Thymus (tissue), 11 donors: ENCODE measurements around the gene DLEC1. TPM values are rescaled to one million over a fixed set of nuclear protein-coding genes. Genes with fewer than 3 reads are reported as not detected.
"Not testable (repeated sequence)": the region's sequence is repeated elsewhere in the genome, so short reads cannot be mapped to it uniquely, and the experiment has no call there.

ENCODE experiments used
- DNase-seq, 9 donors: peaks; one replicate each; pipeline ENCODE4 v3.0.0-alpha.2; 2013; ENCODE audit warnings: low spot score in 9 of 9, low read depth in 6 of 9, missing footprints in 1 of 9
- H3K27ac ChIP-seq, 2 donors: one replicate each; pipeline ENCODE4 v1.5.1; 2013; ENCODE audit warnings: control low read depth in 1 of 2, low read depth in 1 of 2, low read length in 1 of 2, mild to moderate bottlenecking in 1 of 2, moderate library complexity in 1 of 2
- H3K27me3 ChIP-seq, 2 donors: one replicate each; pipeline ENCODE4 v1.5.1; 2013; ENCODE audit warnings: low read length in 1 of 2; ENCODE audit not compliant: control insufficient read depth in 2 of 2, insufficient read depth in 1 of 2
- H3K36me3 ChIP-seq, 2 donors: one replicate each; pipeline ENCODE4 v1.5.1; 2013; ENCODE audit warnings: low read length in 1 of 2, mild to moderate bottlenecking in 1 of 2, moderate library complexity in 1 of 2; ENCODE audit not compliant: control insufficient read depth in 2 of 2, insufficient read depth in 2 of 2
- H3K4me1 ChIP-seq, 2 donors: one replicate each; pipeline ENCODE4 v1.5.1; 2013; ENCODE audit warnings: low read length in 2 of 2; ENCODE audit not compliant: control insufficient read depth in 2 of 2, insufficient read depth in 2 of 2
- H3K4me3 ChIP-seq, 2 donors: one replicate each; pipeline ENCODE4 v1.5.1; 2013; ENCODE audit warnings: low read length in 2 of 2, control low read depth in 1 of 2, mild to moderate bottlenecking in 1 of 2
- H3K9me3 ChIP-seq, 2 donors: one replicate each; pipeline ENCODE4 v1.5.1; 2013; ENCODE audit warnings: low read length in 1 of 2, mild to moderate bottlenecking in 1 of 2; ENCODE audit not compliant: control insufficient read depth in 2 of 2, insufficient read depth in 1 of 2
- WGBS: extraction: QIAGEN DNeasy Blood & Tissue Kit; methylation state at CpG from one replicate; pipeline ENCODE4 v1.1.7; 2013; 5-methylcytosine and 5-hydroxymethylcytosine counted together
- polyA plus RNA-seq: library from polyadenylated mRNA; stranded (reverse); fragments of 200-250 nt; gene quantifications from one replicate; pipeline ENCODE4 v1.2.3, GENCODE V29; 2013
- total RNA-seq: library from RNA; stranded (reverse); fragments of 120-200 nt; gene quantifications from one replicate; pipeline ENCODE4 v1.2.4, GENCODE V29; 2013
- donor health status: healthy.

The DLEC1 gene
- total and polyA plus RNA-seq, 2 donors, result 0.09 to 0.52 TPM

DNA sequence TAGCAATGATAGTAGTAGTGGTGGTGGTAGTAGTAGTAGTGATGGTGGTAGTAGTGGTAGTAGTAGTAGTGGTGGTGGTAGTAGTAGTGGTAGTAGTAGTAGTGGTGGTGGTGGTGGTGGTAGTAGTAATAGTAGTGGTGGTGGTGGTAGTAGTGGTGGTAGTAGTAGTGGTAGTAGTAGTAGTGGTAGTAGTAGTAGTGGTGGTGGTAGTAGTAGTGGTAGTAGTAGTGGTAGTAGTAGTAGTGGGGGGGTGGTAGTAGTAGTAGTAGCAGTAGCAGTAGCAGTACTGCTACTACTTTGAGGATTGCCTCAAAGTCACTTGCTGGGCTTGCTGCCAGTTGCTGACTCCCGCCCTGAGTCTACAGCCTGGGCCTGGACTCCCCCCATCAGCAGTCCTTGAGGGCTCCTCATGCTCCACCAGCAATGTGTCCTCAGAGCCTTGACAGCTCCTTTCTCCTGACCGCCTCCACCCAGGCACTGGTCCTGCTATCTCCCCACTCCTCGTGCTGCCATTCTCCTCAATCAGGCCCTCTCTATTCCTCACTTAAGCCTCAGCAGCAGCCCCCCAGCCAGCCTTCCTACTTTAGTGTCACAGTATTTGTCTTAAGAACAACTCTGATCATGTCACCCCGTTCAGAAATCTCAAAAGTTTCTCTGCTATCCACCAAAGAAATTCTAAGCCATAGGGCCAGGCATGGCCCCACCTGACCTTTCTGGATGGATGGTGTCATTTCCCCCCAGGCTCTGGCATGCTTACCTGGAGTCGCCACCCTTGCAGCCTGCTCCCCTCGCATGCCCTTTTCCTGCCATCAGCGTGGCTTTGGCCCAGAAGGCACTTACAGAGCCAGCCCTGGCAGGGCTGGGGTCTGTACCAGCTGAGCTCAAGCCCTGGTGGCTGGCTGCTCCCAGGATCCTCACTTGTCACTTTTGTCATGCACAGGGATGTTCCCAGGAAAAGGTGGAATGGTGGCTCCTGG lies 45.6 kb downstream of the DLEC1 start:
- no peak overlapping the region for H3K4me3 ChIP-seq
- peaks cover 0 to 4% of the 10 kb centered on the region in 2 donors for H3K4me1 ChIP-seq
- H3K36me3 ChIP-seq, result no peaks in the 10 kb centered on the region
- peak in 1 of 9 donors; percentile 16 for DNase-seq
- no peaks in the 10 kb centered on the region for H3K27me3 ChIP-seq
- WGBS, result 82% methylated on average over 7 of the region's 7 CpGs
- H3K9me3 ChIP-seq, result peaks cover 2 to 5% of the 10 kb centered on the region in 2 donors
- H3K27ac ChIP-seq, result no peak overlapping the region

DNA sequence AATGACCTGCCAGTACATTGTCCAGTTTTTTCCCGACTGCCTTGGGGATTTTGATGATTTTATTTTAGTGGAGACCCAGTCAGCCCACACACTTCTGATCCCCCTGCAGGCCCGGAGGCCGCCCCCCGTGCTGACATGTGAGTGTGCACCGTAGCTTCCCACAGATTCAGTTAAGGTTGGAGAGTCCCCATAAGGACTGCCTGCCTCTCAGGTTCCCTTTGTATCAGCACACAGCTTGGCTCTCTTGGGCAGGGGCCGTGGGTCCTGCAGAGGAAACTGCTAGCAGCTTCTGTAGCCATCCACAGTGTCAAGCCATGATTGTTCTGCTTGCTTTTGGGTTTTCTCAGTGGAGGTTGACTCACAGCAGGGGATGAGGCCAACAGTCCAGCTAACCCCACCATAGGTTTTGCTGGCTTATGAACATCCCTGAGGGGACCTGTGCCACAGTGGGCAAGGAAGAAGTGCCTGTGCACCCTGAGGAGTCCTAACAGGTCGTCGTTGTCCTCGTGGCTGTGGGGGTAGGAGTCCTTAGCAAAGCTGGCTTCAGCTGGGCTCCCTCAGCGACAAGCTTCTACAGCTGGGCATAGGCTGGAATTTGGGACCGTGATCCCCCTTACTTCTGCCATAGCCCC lies 46.4 kb downstream of the DLEC1 start:
- 95% methylated on average over 11 of the region's 11 CpGs for WGBS
- Histone ChIP-seq H3K36me3 (no peaks in the 10 kb centered on the region), H3K27ac (no peak overlapping the region), H3K9me3 (peaks cover 2 to 5% of the 10 kb centered on the region in 2 donors), H3K4me3 (no peak overlapping the region), H3K4me1 (peaks cover 0 to 4% of the 10 kb centered on the region in 2 donors), H3K27me3 (no peaks in the 10 kb centered on the region)
- no peak for DNase-seq

DNA sequence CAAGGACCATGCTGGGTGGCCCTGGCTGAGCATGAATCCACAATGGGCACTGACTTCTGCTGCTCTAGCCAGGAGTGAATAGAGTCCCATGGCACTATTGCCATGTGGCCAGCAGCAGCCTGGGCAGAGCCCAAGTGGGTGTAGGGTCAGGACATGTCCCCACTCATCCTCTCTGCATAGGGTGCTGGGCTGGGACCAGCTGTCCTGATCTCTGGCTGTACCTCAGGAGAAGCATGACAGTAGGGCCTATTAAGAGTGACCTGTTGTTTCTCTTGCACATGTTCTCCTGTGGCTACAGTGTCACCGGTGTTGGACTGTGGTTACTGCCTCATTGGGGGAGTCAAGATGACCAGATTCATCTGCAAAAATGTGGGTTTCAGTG lies 46.9 kb downstream of the DLEC1 start:
- Histone ChIP-seq H3K27me3 (no peaks in the 10 kb centered on the region), H3K36me3 (no peaks in the 10 kb centered on the region), H3K27ac (no peak overlapping the region), H3K4me1 (peaks cover 0 to 4% of the 10 kb centered on the region in 2 donors), H3K9me3 (peaks cover 2 to 5% of the 10 kb centered on the region in 2 donors), H3K4me3 (no peak overlapping the region)
- WGBS, result 97% methylated on average over 1 of the region's 1 CpG
- no peak for DNase-seq

DNA sequence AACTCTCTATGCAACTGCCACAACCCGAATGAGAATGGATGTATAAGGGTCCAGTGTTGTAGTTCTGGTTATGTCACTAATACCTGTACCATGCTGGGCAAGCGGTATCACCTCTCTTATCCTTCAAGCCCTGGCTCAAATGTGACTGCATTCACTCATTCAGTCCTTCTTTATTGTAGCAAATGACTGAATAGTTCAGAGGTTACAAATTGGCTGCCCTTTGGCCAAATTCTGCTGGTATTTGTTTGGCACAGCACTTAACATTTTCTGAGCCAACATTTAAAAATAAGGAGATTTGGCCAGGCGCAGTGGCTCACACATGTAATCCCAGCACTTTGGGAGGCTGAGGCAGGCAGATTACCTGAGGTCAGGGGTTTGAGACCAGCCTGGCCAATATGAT lies 47.5 kb downstream of the DLEC1 start:
- Histone ChIP-seq H3K36me3 (no peaks in the 10 kb centered on the region), H3K4me1 (peaks cover 0 to 4% of the 10 kb centered on the region in 2 donors), H3K9me3 (peaks cover 2 to 5% of the 10 kb centered on the region in 2 donors), H3K27me3 (no peaks in the 10 kb centered on the region), H3K27ac (no peak overlapping the region), H3K4me3 (no peak overlapping the region)
- DNase-seq, result no peak
- WGBS, result 98% methylated on average over 3 of the region's 3 CpGs

DNA sequence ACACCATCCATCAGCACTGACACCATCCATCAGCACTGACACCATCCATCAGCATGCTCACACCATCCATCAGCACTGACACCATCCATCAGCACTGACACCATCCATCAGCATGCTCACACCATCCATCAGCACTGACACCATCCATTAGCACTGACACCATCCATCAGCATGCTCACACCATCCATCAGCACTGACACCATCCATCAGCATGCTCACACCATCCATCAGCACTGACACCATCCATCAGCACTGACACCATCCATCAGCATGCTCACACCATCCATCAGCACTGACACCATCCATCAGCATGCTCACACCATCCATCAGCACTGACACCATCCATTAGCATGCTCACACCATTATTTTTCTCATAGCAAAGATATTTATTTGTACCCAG lies 48.3 kb downstream of the DLEC1 start:
- not testable (repeated sequence) for H3K27me3 ChIP-seq, DNase-seq, H3K9me3 ChIP-seq, H3K4me1 ChIP-seq, H3K4me3 ChIP-seq, H3K36me3 ChIP-seq, H3K27ac ChIP-seq

DNA sequence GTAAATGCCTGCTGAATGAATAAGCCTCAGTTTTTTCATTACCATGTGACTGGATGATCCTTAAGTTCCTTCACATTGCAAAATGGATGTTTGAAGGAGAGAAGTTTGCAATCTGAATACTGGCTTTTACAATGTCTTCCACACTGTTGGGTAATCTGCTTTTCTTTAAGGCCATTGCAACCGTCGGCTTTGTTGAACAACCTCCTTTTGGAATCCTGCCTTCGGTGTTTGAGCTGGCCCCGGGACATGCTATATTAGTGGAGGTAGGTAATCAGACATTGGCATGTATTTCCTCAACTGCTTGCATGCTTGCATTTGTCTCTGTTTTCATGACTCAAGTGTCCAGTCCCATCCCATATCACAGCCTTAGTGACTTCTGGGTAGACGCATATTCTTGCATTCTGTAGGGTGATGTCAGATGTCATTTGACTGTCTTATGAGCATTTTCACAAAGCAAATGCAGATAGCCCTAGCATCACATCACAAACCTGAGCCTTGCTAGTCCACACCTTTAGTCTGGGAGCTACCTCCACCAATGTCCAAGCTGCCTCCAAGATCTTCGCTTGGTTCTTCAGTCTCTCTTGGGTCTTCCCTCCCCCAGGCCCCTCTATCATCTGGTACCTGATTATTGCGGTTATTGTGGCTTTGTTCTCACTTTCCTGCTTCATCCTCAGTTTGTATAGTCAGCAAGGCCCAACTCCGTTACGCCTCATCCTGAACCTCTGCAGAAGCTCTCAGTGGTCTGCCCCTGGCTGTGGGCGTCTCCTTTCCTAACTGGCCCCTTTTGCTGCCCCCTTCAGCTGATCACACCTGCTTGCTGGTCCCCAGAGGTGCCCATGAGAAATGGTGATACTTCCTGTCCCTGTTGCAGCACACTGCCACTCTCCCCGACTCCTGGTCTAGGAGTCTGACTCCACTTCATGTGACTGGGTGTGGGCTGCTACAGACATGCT lies 49.4 kb downstream of the DLEC1 start:
- WGBS, result 94% methylated on average over 11 of the region's 11 CpGs
- no peak for DNase-seq
- Histone ChIP-seq H3K27me3 (no peaks in the 10 kb centered on the region), H3K4me1 (peaks cover 0 to 4% of the 10 kb centered on the region in 2 donors), H3K9me3 (peaks cover 2 to 5% of the 10 kb centered on the region in 2 donors), H3K27ac (no peak overlapping the region), H3K4me3 (no peak overlapping the region), H3K36me3 (no peaks in the 10 kb centered on the region)

DNA sequence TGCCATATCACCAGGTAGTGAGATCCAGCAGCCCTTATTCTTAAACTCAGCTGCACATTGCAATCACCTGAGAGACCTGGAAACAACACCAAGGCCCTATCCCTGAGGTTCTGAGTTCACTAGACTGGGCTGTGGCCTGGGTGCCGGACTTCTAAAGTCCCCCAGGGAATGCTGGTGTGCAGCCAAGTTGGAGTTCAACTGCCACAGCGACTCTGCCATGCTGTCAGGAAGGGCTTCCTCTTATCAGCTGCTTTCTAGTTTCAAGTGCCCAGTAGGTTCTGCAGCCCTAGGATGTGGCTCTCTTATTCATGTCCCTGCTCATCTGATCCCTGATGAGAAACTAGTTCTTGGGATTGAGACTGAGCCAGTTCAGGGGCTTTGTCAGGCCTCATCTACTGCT lies 50.2 kb downstream of the DLEC1 start:
- no peak for DNase-seq
- WGBS, result 96% methylated on average over 2 of the region's 2 CpGs
- no peaks in the 10 kb centered on the region for H3K9me3 ChIP-seq
- H3K27ac ChIP-seq, result no peak overlapping the region
- H3K36me3 ChIP-seq, result no peaks in the 10 kb centered on the region
- H3K4me1 ChIP-seq, result peaks cover 0 to 4% of the 10 kb centered on the region in 2 donors
- no peaks in the 10 kb centered on the region for H3K27me3 ChIP-seq
- H3K4me3 ChIP-seq, result no peak overlapping the region

DNA sequence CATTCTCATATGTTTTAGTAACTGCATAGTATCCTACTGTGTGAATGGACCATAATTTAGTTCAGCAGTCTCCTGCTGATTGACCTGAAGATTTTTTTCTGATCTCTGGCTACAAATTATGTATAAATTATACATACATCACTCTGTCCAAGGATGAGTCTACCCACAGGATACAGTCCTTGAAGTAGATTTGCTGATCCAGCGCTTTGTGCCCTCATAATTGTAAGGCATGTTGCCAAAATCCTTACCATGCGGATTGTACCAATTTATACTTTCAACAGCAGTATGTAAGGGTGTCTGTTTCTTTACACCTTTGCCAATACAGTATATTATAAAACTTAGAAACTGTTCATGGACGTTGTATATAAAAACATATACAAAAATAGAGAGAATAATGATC lies 51.4 kb downstream of the DLEC1 start:
- Histone ChIP-seq H3K9me3 (no peaks in the 10 kb centered on the region), H3K27ac (no peak overlapping the region), H3K36me3 (no peaks in the 10 kb centered on the region), H3K27me3 (no peaks in the 10 kb centered on the region), H3K4me3 (no peak overlapping the region), H3K4me1 (peaks cover 0 to 4% of the 10 kb centered on the region in 2 donors)
- 98% methylated on average over 3 of the region's 3 CpGs for whole genome bisulfite sequencing
- DNase-seq, result no peak
